ENCODE data around the gene EFNB1. TPM values are rescaled to one million over a fixed set of nuclear protein-coding genes. Genes with fewer than 3 reads are reported as not detected.
A peak's percentile ranks its signal among the peaks of the same experiment; 100 is the strongest.
"Not testable (repeated sequence)": the region's sequence is repeated elsewhere in the genome, so short reads cannot be mapped to it uniquely, and the experiment has no call there.

EFNB1 gene
- 1 to 10 TPM; 3.9 to 5.6 (median 3.9) TPM for polyA plus RNA-seq

DNA sequence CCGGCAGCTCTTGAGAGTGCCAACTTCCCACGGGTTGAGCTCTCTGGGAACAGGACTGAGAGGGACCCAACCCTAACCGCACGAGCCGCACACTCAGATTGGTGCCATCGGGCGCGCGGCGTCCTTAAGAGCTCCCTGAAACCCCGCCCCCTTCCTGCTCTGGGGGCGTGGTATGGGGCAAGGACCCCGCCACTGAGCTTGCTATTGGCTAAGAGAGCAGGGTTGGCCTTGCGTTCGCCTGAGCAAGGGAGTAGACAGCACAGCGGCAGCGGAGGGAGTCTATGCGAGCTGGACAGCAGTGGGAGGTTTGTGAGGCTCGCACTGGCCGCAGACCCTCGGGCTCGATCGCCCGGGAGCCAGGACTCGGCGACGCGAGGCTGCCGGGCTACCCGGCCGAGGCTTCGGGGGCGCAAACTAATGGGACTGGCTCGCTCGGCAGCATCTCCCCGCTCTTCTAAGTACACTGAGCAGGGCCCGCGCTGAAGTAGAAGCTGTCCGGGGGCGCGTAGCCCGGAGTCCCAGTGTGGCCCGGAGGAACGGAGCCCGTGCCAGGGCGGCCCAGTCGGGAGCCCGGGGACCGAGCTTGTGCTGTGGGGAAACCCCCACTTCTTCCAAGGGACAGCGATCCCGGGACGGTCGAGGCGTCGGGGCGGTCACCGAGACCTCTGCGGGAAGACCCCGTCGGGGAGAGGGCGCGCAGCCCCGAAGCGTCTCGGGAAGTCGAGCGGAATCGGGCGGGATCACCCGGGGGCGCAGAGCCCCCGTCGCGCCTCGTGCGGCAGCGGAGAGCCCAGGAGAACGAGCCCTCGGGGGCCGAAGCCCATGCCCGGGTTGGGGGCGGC is at the start of gene EFNB1:
Gene EFNB1, plus strand, starts transcription at position 282 of the 842 bp plus-strand sequence. CDS start 756 bp downstream, outside the sequence.
- peak within 1 kb of the TSS; percentile 72 to 87 (median 77) for H3K27ac Mint-ChIP-seq

DNA sequence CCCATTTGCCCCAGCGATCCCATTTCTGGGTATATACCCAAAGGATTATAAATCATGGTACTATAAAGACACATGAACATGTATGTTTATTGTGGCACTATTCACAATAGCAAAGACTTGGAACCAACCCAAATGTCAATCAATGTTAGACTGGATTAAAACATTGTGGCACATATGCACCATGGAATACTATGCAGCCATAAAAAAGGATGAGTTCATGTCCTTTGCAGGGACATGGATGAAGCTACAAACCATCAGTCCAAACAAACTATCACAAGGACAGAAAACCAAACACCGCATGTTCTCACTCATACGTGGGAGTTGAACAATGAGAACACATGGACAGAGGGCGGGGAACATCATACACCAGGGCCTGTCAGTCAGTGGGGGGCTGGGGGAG is 47.5 kb upstream of the EFNB1 start:
- DNase-seq; H3K4me3 Mint-ChIP-seq; H3K36me3 Mint-ChIP-seq; H3K4me1 Mint-ChIP-seq; H3K27ac Mint-ChIP-seq; H3K9me3 Mint-ChIP-seq; H3K27me3 Mint-ChIP-seq (ENCODE audit: low read depth in 3 of 3): not testable (repeated sequence)

More for the DNA sequence above, at the start of gene EFNB1:
- Mint-ChIP-seq H3K27me3 (ENCODE audit: low read depth in 3 of 3) (peaks cover 2 to 16% (median 15%) of the 10 kb centered on the region in 3 donors), H3K4me3 (peak within 1 kb of the TSS; percentile 90 to 98 (median 93)), H3K9me3 (no peaks in the 10 kb centered on the region), H3K36me3 (no peaks in the 10 kb centered on the region), H3K4me1 (peaks cover 26 to 30% of the 10 kb centered on the region in 2 donors)
- peak; percentile 82 to 88 (median 85) for DNase-seq

DNA sequence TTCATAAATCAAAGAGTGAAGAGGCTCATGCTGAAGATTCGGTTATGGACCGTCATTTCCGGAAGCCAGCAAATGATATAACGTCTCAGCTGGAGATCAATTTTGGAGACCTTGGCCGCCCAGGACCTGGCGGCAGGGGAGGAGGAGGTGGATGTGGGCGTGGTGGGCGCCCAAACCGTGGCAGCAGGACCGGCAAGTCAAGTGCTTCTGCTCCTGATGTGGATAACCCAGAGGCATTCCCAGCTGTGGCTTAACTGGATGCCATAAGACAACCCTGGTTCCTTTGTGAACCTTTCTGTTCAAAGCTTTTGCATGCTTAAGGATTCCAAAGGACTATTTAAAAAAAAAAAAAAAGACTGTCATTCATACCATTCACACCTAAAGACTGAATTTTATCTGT is 44.0 kb upstream of the EFNB1 start:
- Mint-ChIP-seq H3K27ac (no peak overlapping the region), H3K9me3 (no peaks in the 10 kb centered on the region), H3K27me3 (ENCODE audit: low read depth in 3 of 3) (peaks cover 0 to 2% (median 2%) of the 10 kb centered on the region in 3 donors), H3K4me1 (no peaks in the 10 kb centered on the region), H3K36me3 (no peaks in the 10 kb centered on the region), H3K4me3 (no peak overlapping the region)
- DNase-seq: no peak

DNA sequence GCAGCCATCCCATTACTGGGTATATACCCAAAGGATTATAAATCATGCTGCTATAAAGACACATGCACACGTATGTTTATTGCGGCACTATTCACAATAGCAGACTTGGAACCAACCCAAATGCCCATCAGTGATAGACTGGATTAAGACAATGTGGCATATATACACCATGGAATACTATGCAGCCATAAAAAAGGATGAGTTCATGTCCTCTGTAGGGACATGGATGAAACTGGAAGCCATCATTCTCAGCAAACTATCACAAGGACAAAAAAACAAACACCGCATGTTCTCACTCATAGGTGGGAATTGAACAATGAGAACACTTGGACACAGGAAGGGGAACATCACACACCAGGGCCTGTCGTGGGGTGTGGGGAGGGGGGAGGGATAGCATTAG is 42.2 kb upstream of the EFNB1 start:
- not testable (repeated sequence) for H3K4me3 Mint-ChIP-seq; H3K27me3 Mint-ChIP-seq (ENCODE audit: low read depth in 3 of 3); DNase-seq; H3K9me3 Mint-ChIP-seq; H3K4me1 Mint-ChIP-seq; H3K36me3 Mint-ChIP-seq; H3K27ac Mint-ChIP-seq

DNA sequence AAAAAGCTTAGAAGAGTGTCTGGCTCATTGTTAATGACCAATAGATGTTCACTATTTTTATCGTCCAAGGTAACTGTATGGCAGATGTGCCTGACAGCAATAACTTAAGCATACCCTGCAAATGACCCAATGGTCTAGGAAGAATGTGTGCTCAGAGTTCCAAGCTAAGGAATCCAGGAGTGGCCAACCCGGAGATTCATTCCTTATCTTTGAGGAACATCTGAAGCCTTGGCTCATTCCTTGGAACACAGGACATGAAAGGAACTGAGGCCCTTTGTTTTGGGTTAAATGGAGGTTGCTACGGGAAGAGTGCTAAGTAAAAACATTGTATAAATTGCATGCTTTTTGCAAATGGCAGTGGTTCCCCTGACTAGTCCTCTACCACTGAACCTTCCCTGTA is 38.9 kb upstream of the EFNB1 start:
- DNase-seq: no peak
- Mint-ChIP-seq H3K4me3 (no peak overlapping the region), H3K27ac (no peak overlapping the region), H3K4me1 (no peaks in the 10 kb centered on the region), H3K9me3 (no peaks in the 10 kb centered on the region), H3K36me3 (no peaks in the 10 kb centered on the region), H3K27me3 (ENCODE audit: low read depth in 3 of 3) (peaks cover 0 to 2% (median 2%) of the 10 kb centered on the region in 3 donors)

DNA sequence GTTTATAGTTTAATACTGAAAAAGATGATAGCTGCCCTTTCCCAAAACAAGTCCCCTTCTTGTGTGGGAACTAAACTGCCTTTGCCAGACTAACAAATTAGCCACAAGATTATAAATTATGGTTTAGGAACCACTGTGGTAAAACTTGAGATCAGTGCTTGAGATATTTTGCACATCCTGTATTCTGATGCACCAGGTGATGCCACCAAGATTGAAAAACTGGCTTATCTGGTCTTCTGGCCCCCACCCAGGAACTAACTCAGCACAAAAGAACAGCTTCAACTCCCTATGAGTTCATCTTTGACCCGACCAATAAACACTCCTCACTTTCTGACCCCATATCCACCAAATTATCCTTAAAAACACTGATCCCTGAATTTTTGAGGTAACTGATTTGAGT is 36.7 kb upstream of the EFNB1 start:
- no peak overlapping the region for H3K27ac Mint-ChIP-seq
- H3K36me3 Mint-ChIP-seq: no peaks in the 10 kb centered on the region
- peaks cover 0 to 2% (median 2%) of the 10 kb centered on the region in 3 donors for H3K27me3 Mint-ChIP-seq (ENCODE audit: low read depth in 3 of 3)
- no peaks in the 10 kb centered on the region for H3K4me1 Mint-ChIP-seq
- DNase-seq: no peak
- no peak overlapping the region for H3K4me3 Mint-ChIP-seq
- no peaks in the 10 kb centered on the region for H3K9me3 Mint-ChIP-seq

DNA sequence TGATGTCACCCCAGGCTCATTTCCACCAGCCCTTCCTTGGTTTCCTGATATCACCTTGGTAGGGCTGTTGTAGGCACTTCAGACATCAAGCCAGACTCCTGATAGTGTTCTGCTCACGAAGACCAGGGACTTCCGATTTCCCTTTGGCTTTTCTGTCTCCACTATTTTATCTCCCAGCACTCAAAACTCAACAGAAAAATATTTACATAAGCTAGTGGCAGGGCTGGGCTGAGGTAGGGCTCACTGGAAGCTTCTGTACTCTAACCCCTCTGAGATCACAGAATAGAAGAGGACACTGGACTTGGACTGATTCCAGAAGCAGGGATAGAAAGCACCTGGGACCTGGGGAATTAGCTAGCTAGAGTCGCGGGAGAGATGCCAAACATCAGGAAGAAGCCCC is 34.4 kb upstream of the EFNB1 start:
- no peaks in the 10 kb centered on the region for H3K4me1 Mint-ChIP-seq
- H3K9me3 Mint-ChIP-seq: peaks cover 0 to 1% (median 0%) of the 10 kb centered on the region in 6 donors
- DNase-seq: no peak
- H3K4me3 Mint-ChIP-seq: no peak overlapping the region
- H3K36me3 Mint-ChIP-seq: no peaks in the 10 kb centered on the region
- peaks cover 0 to 2% (median 1%) of the 10 kb centered on the region in 3 donors for H3K27me3 Mint-ChIP-seq (ENCODE audit: low read depth in 3 of 3)
- H3K27ac Mint-ChIP-seq: no peak overlapping the region

DNA sequence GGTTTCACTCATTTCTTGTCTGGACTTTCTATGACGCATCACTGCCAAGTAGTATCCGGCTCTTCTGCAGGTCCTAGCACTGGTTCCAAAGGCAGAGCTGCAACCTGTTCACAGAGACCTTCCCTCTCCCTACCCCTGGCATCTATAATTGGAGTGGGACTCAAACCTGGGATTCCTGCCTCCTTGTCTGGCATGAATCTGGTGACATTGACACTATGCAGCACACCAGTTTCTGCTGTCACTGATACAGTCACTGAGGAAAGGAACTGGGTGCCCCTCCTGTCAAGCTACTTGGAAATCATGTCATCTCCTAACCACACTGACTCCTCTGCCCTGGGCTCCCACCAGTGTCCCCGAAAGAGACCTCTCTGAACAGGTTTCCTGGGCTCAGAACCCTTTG is 33.1 kb upstream of the EFNB1 start:
- Mint-ChIP-seq H3K4me3 (no peak overlapping the region), H3K27ac (no peak overlapping the region), H3K36me3 (no peaks in the 10 kb centered on the region), H3K4me1 (no peaks in the 10 kb centered on the region), H3K27me3 (ENCODE audit: low read depth in 3 of 3) (peaks cover 1 to 3% (median 2%) of the 10 kb centered on the region in 3 donors), H3K9me3 (peaks cover 0 to 1% (median 0%) of the 10 kb centered on the region in 6 donors)
- DNase-seq: no peak

DNA sequence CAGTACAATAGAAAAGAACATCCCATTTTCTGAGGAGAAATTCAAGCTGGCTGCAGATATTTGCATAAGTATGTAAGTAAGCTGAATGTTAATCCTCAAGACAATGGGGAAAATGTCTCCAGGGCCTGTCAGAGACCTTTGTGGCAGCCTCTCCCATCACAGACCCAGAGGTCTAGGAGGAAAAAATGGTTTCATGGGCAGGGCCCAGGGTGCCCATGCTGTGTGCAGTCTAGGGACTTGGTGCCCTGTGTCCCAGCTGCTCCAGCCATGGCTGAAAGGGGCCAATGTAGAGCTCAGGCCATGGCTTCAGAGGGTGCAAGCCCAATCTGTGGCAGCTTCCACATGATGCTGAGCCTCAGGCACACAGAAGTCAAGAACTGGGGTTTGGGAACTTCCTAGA is 30.4 kb upstream of the EFNB1 start:
- H3K36me3 Mint-ChIP-seq; H3K27ac Mint-ChIP-seq; H3K4me1 Mint-ChIP-seq; H3K27me3 Mint-ChIP-seq (ENCODE audit: low read depth in 3 of 3); H3K9me3 Mint-ChIP-seq; DNase-seq; H3K4me3 Mint-ChIP-seq: not testable (repeated sequence)

DNA sequence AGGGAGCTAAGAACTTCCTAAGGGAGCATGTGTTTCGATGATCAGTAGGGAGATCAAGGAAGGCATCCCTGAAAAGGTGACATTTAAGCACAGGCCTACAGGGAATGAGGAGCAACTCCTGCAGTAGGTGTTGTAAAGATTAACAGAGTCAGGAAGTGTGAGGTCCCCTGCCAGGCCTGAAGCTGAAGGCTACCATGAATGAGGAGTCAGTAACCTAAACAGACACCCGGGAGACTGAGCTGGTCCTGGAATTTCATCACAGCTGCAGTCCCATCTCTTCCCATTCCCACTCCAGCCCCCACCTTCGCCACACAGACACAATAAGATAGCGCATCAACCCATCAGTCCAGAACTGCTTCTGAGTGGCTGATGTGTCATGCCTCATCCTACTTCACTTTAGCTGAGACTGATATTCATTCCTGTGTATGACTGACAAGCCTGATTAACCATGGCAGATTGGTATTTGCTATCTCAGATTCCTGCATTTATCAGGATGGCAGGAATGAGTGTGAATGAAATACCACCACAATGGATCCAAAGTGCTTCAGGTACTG is 27.0 kb upstream of the EFNB1 start:
- no peak overlapping the region for H3K27ac Mint-ChIP-seq
- H3K4me1 Mint-ChIP-seq: no peaks in the 10 kb centered on the region
- H3K4me3 Mint-ChIP-seq: no peak overlapping the region
- H3K27me3 Mint-ChIP-seq (ENCODE audit: low read depth in 3 of 3): peaks cover 5 to 10% (median 8%) of the 10 kb centered on the region in 3 donors
- no peaks in the 10 kb centered on the region for H3K36me3 Mint-ChIP-seq
- no peak for DNase-seq
- peaks cover 0 to 1% (median 0%) of the 10 kb centered on the region in 6 donors for H3K9me3 Mint-ChIP-seq

DNA sequence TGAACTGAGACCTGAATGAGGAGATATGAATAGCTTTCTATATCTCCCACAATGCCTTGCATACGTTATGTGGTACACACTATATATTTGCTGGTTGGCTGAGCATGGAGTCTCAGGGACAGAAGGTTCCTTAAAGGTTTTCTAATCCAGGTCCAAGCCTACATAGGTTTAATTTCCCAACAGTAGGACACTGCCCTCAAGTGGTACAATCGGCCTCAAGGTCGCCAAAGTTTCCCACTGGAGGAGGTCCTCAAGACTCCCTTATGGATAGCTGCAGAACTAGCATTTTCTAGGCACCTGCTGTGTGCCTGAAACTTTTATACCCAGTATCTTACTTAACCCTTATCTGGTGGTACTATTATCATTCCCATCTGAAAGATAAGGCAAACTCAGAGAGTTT is 21.0 kb upstream of the EFNB1 start:
- H3K4me1 Mint-ChIP-seq: no peaks in the 10 kb centered on the region
- H3K27ac Mint-ChIP-seq: no peak overlapping the region

DNA sequence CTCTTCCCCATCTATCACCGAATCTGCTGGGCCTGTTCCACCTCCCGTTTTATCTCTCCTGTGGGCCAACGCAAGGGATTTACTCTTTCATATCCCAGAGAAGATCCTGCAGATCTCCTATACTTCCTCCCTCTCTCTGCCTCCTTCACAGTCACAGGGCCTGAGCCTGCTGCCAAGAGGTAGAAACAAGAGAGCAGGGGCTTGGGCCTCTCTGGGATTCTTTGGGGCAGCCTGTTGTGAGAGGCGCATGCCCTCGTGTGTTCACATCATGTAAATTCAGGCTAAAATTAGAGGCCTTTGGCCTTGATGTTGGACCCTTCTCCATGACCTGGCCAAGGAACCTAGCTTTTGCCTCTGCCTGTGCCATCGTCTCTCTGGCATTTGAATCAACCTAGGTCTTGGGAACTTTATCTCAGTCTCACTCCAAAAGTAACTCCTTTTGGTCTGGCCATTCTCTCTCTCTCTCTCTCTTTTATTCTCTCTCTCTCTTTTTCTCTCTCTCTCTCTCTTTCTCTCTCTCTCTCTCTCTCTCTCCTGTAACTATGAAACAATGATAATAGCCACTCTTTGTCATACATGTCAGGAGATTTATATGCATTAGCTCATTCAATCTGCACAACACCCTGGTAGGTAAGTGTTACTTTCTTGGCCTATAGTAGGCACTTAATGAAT is 20.0 kb upstream of the EFNB1 start:
- H3K27me3 Mint-ChIP-seq (ENCODE audit: low read depth in 3 of 3): peaks cover 5 to 12% (median 7%) of the 10 kb centered on the region in 3 donors
- H3K9me3 Mint-ChIP-seq: no peaks in the 10 kb centered on the region
- no peak for DNase-seq
- no peaks in the 10 kb centered on the region for H3K4me1 Mint-ChIP-seq
- no peak overlapping the region for H3K27ac Mint-ChIP-seq
- no peaks in the 10 kb centered on the region for H3K36me3 Mint-ChIP-seq
- H3K4me3 Mint-ChIP-seq: no peak overlapping the region

More for the DNA sequence above, 21.0 kb upstream of the EFNB1 start:
- Mint-ChIP-seq H3K4me3 (no peak overlapping the region), H3K9me3 (no peaks in the 10 kb centered on the region), H3K36me3 (no peaks in the 10 kb centered on the region), H3K27me3 (ENCODE audit: low read depth in 3 of 3) (peaks cover 5 to 12% (median 10%) of the 10 kb centered on the region in 3 donors)
- no peak for DNase-seq

DNA sequence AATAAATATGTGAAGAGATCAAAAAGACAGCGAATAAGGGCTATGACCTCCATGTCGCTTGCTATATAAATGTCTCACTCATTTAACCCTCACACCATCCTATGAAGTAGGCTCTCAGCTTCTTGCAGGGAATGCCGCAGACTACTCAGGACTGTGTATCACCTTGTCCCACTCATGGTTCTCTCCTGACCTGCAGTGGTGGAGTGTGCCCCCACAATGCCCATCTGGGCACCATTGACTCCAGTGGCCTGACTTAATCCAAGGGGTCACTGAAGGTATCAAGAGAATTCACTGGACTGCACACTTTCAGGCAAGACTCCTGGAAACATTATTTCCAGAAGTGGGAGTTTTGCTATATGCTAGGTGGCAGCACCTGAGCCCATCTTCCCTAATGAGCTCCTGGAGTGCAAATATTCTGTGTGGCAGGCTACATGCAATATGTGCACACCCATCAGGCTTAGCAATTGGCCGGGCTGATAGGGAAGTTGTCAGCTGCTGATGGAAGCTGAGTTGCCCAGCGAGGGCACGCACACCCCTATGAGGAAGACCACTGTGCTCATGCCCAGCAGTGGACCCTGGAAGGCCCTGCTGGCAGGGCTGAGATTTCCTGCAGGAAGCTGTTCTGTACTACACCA is 8.2 kb upstream of the EFNB1 start:
- H3K36me3 Mint-ChIP-seq: no peaks in the 10 kb centered on the region
- H3K27me3 Mint-ChIP-seq (ENCODE audit: low read depth in 3 of 3): peaks cover 2 to 10% (median 7%) of the 10 kb centered on the region in 3 donors
- DNase-seq: no peak
- H3K4me3 Mint-ChIP-seq: no peak overlapping the region
- no peak overlapping the region for H3K27ac Mint-ChIP-seq
- no peaks in the 10 kb centered on the region for H3K9me3 Mint-ChIP-seq
- H3K4me1 Mint-ChIP-seq: no peaks in the 10 kb centered on the region

DNA sequence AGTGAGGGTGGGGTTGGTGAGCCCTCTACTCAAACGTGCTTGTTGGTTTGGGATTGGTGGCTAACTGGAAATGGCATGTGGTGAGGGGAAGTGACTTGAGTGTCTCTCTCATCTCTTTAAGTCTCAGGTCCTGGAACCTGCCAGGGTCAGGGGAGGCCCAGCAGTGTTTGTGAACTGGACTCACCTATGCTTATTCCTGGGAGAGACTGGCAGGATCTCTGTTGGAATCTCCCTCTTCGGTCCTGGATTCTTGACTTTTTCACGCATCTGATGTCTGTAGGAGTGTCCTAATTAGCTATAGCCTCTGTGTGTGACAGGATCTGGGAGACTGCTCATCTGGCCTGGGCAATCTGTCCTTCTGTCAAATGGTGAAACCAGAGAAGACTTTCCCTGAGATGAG is 7.2 kb upstream of the EFNB1 start:
- H3K9me3 Mint-ChIP-seq: no peaks in the 10 kb centered on the region
- no peak for DNase-seq
- no peak overlapping the region for H3K4me3 Mint-ChIP-seq
- no peak overlapping the region for H3K27ac Mint-ChIP-seq
- H3K4me1 Mint-ChIP-seq: no peaks in the 10 kb centered on the region
- no peaks in the 10 kb centered on the region for H3K36me3 Mint-ChIP-seq
- peaks cover 2 to 15% (median 7%) of the 10 kb centered on the region in 3 donors for H3K27me3 Mint-ChIP-seq (ENCODE audit: low read depth in 3 of 3)
